COLO668 (cell line): Measurements from ENCODE around the gene UBE2L6.

Experiments used
- DNase-seq: peaks from one replicate; lab custom pipeline; 2025; ENCODE audit not compliant: unreplicated experiment; lab: John Stamatoyannopoulos, UW

The UBE2L6 gene

GRCh38 chr11:57530596-57531507 lies 36.6 kb downstream of the UBE2L6 start, which contains the start of gene TIMM10:
TIMM10 (minus strand) TSS chr11:57530754; CDS start chr11:57530189, 565 bp downstream.
- DNase-seq = peak; percentile 95

DNA sequence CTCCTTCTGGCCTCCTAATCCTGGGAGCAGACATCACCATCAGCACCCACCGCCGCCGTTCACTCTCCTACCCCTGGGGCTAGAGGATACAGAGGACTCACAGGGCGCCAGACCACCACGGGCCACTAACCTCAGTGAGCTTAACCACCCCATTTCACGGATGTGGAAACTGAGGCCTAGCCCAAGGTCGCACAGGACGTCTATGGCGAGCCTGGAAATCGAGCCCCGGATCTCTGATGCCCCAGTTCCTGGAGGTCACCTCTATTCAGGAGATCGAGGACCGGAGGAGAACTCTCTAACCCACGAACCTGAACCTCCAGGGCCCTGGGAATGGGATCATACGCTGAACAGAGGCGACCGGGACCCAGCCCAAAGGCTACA lies 37.3 kb downstream of the UBE2L6 start:
- DNase-seq = peak; percentile 26

DNA sequence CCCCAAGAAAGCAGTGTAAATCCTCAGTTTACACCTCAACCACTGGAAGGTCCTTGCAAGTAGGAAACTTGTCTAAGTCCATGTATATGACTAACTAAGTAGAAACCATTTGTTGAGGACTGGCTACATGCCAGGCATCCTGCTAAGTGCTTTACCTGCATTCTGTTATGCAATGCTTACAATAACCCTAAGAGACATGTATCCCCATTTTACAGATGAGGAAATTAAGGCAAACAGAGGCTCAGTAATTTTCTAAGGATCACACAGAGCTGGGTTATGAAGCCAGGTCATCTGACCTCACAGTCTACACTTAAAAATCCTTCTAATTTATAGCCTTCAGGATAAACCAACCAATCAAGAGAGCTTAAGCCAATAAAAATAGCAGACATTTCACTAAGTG lies 38.5 kb downstream of the UBE2L6 start:
- DNase-seq = no peak

- peak; percentile 67 for DNase-seq
Measured at GRCh38 chr11:57527056-57527631, 40.3 kb downstream of the UBE2L6 start.

DNA sequence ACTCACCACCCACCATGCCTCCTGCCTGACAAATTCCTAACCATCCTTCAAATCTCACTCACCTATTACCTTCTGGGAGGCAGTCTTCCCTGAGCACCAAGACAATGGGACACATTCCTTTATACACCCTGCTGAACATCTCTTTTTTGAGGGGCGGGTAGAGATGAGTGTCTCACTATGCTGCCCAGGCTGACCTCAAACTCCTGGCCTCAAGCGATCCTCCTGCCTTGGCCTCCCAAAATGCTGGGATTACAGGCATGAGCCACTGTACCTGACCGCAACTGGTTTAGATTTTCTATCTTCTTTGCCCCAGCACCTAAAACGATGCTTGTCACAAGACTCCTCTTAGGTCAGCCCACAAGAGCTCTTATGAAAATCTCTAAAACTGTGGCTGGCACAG lies 44.1 kb downstream of the UBE2L6 start:
- no peak for DNase-seq

GRCh38 chr11:57521116-57521515 lies 46.4 kb downstream of the UBE2L6 start:
- DNase-seq = no peak

GRCh38 chr11:57516061-57516443 lies 51.4 kb downstream of the UBE2L6 start:
- no peak for DNase-seq

GRCh38 chr11:57515332-57516060 lies 52.0 kb downstream of the UBE2L6 start, which contains the start of gene SLC43A1:
SLC43A1 (minus strand) TSS chr11:57515702; CDS start chr11:57514111, 1,591 bp downstream.
- peak; percentile 72 for DNase-seq

- DNase-seq = peak; percentile 83
Measured at GRCh38 chr11:57514538-57515331, 52.7 kb downstream of the UBE2L6 start.

GRCh38 chr11:57513911-57514537 lies 53.4 kb downstream of the UBE2L6 start:
- peak; percentile 68 for DNase-seq

- DNase-seq = no peak
Measured at GRCh38 chr11:57513452-57513795, 54.0 kb downstream of the UBE2L6 start.

DNA sequence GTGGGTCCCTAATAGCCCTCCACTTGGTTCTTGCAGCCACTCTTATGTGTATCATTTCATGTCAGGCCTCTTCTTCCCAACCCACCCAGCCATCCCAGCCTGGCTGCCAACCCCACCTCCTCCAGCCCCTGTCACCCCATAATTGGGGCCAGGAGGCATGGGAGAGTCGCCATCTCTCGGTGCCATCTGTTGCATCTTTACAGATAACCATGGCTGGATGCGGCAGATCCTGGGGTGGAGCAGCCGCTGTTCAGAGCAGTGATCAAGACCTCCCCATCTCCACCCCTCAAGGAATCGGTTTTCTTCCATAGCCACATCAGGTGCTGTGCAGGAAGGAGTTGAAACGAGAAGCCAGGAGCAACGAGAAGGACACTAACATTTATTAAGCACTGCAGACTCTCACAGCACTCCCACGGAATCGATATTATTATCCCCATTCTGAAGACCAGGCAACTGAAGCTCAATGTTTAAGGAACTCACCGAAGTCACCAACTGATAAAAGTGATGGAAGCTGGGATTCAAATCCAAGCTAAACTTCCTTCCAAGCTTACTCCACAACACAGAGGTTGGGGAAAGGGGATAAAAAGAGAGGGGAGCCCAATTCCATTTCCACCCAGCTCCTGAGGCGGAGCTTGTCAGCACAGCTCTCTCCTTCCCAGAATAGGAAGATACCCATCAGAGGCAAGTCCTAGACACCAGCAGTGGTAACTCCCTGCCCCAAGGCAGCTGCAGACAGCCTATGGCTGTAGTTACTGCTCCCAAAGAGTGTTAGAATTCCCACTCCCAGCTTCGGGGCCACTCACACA lies 54.6 kb downstream of the UBE2L6 start:
- DNase-seq = no peak

DNA sequence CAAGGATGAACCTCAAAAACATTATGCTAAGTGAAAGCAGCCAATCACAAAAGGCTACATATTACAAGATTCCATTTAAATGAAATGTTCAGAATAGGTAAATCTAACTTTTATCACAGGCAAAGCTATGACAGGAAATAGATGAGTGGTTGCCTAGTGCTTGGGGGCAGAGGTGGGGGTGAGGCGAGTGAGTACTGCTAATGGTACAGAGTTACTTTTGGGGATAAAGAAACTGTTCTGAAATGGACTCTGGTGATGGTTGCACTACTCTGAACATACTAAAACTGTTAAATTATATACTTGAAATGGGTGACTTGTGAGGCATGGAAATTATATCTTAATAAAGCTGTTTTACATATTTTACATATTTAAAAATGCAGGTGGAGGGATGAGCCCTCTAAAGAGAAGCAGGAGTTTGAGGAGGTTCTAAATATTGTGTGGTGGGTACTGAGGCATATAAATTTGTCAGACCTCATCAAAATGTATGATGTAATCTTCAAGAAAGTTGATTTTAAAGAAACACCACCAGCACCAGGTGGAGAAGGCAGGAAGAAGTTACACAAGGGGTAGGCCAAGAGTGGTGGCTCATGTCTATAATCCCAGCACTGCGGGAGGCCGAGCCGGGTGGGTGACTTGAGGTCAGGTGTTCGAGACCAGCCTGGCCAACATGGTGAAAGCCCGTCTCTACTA lies 55.6 kb downstream of the UBE2L6 start:
- no peak for DNase-seq

DNA sequence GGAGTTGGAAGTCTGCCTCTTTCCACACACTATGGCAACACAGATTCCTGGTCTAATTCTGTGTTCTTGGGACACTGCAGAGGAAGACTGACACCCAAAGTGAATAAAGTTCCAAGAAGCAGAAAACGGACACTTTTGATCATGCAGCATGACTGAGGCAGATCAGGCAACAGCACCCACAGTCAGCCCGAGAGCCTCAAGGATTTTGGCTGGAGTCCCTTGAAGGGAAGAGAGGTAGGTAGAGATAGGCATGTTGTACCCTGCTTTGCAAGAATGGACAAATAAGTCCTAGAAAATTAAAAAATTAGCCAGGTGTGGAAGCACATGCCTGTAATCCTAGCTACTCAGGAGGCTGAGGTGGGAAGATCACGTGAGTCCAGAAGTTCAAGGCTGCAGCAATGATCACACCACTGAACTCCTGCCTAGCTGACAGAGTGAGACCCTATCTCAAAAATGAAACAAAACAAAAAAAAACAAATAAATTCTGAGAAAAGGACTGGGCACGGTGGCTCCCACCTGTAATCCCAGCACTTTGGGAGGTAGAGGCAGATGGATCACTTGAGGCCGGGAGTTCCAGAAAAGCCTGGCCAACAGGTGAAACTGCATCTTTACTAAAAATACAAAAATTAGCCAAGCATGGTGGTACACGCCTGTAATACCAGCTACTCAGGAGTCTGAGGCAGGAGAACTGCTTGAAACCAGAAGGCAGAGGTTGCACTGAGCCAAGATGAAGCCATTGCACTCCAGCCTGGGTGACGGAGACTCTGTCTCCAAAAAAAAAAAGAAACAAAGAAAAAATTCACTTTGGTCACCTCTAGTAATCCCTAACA lies 58.9 kb downstream of the UBE2L6 start:
- no peak for DNase-seq

DNA sequence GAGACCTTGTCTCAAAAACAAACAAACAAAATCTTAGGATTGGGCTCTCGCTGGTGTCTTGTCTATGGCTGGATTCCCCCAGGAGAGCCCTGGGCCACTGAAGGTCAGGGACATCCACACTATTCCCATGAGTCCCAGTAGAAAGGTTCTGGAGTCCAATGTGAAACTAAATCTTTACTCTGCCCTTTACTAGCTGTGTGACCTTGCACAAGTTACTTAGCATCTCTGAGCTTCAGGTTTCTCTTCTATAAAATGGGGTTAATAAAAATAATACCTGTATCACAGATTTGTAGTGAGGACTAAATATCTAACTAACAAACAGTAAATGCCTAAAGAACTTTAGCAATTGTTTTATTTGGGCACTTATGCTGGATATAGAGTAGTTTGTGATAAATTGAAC lies 61.0 kb downstream of the UBE2L6 start:
- DNase-seq = no peak

- no peak for DNase-seq
Measured at GRCh38 chr11:57504511-57504910, 63.0 kb downstream of the UBE2L6 start.

DNA sequence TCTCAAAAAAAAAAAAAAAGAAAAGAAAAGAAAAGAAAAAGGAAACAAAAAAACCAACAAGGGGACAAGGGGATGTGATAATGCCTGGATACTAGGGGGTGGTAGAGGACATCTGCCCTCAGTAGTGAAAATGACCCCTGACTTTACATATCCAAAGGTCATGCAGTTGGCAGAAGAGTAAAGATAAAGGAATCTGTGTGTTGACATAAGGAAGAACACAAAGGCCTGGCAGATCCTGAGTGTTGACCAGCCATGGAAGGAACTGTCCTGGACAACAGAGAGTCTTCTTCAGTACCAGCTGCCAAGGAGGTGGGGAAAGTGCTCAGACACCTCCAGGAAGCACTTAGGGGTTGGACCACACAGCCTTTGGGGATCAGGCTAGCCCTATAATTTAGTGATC lies 64.6 kb downstream of the UBE2L6 start:
- DNase-seq = no peak

DNA sequence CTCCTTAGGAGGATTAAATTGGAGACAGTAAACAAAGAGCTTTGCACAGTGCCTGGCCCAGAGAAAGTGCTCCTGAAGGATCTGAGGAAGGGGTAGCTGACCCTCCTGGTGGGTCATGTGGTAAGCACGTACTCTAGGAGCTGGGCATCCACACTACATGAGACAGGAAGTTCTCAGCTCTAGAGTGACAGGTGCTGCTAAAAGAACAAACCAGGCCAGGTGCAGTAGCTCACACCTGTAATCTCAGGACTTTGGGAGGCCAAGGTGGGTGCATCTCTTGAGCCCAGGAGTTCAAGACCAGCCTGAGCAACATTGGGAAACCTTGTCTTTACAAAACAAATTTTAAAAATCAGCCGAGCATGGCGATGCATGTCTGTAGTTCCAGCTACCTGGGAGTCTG lies 65.1 kb downstream of the UBE2L6 start:
- DNase-seq = peak; percentile 5
